Thoracic aorta (tissue), 2 donors: ENCODE data around the gene IGF1R. TPM values are rescaled to one million over a fixed set of nuclear protein-coding genes. Genes with fewer than 3 reads are reported as not detected.

Experiments used
- ATAC-seq: fragments of 150-250 bp; one replicate; pipeline ENCODE4 v1.8.0; 2017; ENCODE audit warnings: low read depth; ENCODE audit not compliant: insufficient number of reproducible peaks, low FRiP score
- DNase-seq: peaks from one replicate; pipeline ENCODE4 v3.0.0-alpha.2; 2020; ENCODE audit warnings: low spot score
- H3K27ac ChIP-seq, 2 donors: fragments of 200-600 bp; sonication (generic); 1 replicate in 1 of 2; 2 replicates in 1 of 2; pipeline ENCODE4 v1.5.1; 2016; ENCODE audit warnings: mild to moderate bottlenecking in 2 of 2, moderate library complexity in 2 of 2
- H3K27me3 ChIP-seq: fragments of 200-600 bp; sonication (generic); replicated peaks from 2 replicates; pipeline ENCODE4 v1.6.0; 2016; ENCODE audit warnings: mild to moderate bottlenecking; ENCODE audit not compliant: insufficient read depth
- H3K36me3 ChIP-seq: fragments of 200-600 bp; sonication (generic); one replicate; pipeline ENCODE4 v1.5.1; 2016
- H3K4me1 ChIP-seq, 2 donors: fragments of 200-600 bp; sonication (generic); 1 replicate in 1 of 2; 2 replicates in 1 of 2; pipeline versions ENCODE4 v1.5.1 to v1.6.0; 2016; ENCODE audit warnings: low read depth in 2 of 2, mild to moderate bottlenecking in 1 of 2; ENCODE audit not compliant: control insufficient read depth in 1 of 2
- H3K4me3 ChIP-seq: fragments of 200-600 bp; sonication (generic); 2 replicates; pipeline ENCODE4 v1.5.1; 2016; ENCODE audit warnings: mild to moderate bottlenecking
- H3K9me3 ChIP-seq: fragments of 200-600 bp; sonication (generic); 2 replicates; pipeline ENCODE4 v1.5.1; 2016
- total RNA-seq, 2 donors: library from RNA; depleted of rRNA; stranded (reverse); fragments of >200 nt; gene quantifications; one replicate each; pipeline versions ENCODE4 v1.1.0 to v1.2.3, GENCODE V29; 2016
- TF ChIP-seq, protein P1 (sequence below): fragments of 200-600 bp; sonication (generic); IDR thresholded peaks from one replicate; pipeline ENCODE4 v1.5.1; 2019; ENCODE audit warnings: antibody characterized with exemption

IGF1R gene
- total RNA-seq, 2 donors from 2014 or later, result 127 to 159 TPM

DNA sequence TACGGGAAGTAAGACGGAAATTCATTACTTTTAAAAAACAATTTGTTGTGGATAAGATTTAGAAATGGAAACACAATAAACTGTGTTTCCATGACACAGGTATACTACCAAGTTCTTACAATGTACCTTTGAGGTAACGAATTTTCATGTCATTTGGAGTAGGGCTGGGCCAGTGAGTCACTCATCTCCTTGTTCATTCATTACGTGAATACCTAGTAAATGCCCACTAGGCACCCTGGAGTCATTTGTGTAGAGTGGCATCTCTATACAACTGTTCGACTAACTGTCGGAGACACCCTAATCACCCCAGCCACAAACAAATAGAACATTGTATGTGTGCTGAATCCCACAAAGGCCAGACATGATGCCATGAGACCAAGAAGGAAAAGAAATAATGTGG is 94.8 kb downstream of the IGF1R start:
- Histone ChIP-seq H3K4me3 (no peak overlapping the region), H3K27me3 (no peaks in the 10 kb centered on the region), H3K36me3 (no peaks in the 10 kb centered on the region), H3K27ac (no peak overlapping the region), H3K4me1 (peaks cover 13 to 70% of the 10 kb centered on the region in 2 donors), H3K9me3 (no peaks in the 10 kb centered on the region)
- ATAC-seq, result no peak
- TF ChIP-seq, protein P1, sequence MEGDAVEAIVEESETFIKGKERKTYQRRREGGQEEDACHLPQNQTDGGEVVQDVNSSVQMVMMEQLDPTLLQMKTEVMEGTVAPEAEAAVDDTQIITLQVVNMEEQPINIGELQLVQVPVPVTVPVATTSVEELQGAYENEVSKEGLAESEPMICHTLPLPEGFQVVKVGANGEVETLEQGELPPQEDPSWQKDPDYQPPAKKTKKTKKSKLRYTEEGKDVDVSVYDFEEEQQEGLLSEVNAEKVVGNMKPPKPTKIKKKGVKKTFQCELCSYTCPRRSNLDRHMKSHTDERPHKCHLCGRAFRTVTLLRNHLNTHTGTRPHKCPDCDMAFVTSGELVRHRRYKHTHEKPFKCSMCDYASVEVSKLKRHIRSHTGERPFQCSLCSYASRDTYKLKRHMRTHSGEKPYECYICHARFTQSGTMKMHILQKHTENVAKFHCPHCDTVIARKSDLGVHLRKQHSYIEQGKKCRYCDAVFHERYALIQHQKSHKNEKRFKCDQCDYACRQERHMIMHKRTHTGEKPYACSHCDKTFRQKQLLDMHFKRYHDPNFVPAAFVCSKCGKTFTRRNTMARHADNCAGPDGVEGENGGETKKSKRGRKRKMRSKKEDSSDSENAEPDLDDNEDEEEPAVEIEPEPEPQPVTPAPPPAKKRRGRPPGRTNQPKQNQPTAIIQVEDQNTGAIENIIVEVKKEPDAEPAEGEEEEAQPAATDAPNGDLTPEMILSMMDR, result no peak
- no peak for DNase-seq

DNA sequence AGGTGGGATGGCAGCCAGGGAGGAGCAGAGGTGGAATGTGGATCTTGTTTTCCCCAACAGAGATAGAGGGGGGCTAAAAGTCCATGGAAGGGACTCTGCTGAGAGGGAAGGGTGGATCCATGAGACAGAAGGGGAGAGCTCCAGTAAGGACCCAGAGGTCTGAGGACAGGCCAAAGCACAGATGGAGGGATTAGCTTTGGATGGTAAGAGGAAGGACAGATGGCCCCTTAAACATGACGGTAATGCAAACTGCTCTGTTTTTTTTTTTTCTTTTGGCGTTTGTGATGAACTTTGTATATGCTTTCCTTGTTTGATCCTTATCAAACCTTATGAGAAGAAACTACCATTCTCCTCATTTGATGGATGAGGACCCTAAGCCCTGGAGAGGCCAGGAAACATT is 96.2 kb downstream of the IGF1R start:
- Histone ChIP-seq H3K4me3 (no peak overlapping the region), H3K27me3 (no peaks in the 10 kb centered on the region), H3K36me3 (no peaks in the 10 kb centered on the region), H3K27ac (no peak overlapping the region), H3K4me1 (peaks cover 18 to 63% of the 10 kb centered on the region in 2 donors), H3K9me3 (no peaks in the 10 kb centered on the region)
- TF ChIP-seq, protein P1, result no peak
- DNase-seq, result no peak
- ATAC-seq, result no peak

DNA sequence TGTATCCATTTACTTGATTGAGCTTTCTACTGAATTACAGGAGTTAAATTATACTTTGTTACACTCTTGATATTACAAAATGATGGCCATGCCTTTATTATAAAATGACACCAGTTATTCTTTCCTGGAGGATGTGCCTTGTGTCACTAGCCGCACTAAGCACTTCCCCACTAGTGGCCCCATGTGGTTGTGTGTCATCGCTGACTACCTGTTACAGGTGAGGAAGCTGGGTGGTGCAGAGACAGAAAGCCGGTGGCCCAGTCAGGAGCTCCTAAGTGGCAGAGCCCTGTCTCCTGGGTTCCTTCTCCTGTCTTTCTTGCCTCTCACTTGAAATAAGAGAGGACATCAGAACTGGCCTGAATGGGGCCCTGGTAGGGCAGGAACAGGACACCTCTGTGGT is 96.8 kb downstream of the IGF1R start:
- H3K9me3 ChIP-seq, result no peaks in the 10 kb centered on the region

DNA sequence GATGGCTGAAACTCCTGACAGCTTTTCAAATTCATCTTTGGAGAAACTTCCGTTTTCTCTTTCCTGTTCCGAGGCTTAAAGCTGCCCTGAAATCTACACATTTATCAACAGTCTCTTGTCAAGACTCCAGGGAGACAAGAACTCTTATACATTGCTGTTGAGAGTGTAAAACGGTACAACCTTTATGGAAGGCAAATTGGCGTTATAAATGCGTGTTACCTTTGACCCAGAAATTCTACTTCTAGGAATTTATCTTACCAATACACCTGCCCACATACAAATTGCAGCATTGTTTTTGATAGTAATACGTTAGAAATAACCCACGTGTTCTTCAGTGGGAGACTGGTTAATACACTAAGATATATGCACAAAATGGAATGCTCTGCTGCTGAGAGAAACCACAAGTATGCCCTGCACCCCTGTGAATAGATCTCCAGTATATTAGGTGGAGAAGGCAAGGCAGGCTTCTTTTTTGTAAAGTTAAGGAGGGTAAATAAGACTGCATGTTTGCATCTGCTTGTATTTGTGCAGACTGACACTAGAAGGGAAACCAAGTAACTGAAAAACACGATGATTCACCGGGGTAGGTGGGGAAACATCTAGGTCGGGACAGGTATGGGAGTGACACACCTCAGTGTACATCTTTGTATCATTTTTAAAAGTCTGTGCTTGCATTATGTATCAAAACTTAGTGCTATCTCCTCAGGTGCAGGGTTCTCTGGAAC is 97.5 kb downstream of the IGF1R start:
- no peaks in the 10 kb centered on the region for H3K9me3 ChIP-seq
- no peak for ATAC-seq
- DNase-seq, result no peak
- H3K27me3 ChIP-seq, result no peaks in the 10 kb centered on the region
- TF ChIP-seq, protein P1, result no peak
- peaks cover 20 to 68% of the 10 kb centered on the region in 2 donors for H3K4me1 ChIP-seq
- no peak overlapping the region for H3K4me3 ChIP-seq
- no peaks in the 10 kb centered on the region for H3K36me3 ChIP-seq
- no peak overlapping the region for H3K27ac ChIP-seq

More for the DNA sequence above, 96.8 kb downstream of the IGF1R start:
- Histone ChIP-seq H3K4me1 (peaks cover 23 to 68% of the 10 kb centered on the region in 2 donors), H3K27ac (no peak overlapping the region), H3K36me3 (no peaks in the 10 kb centered on the region), H3K27me3 (no peaks in the 10 kb centered on the region), H3K4me3 (no peak overlapping the region)
- DNase-seq (no peak), ATAC-seq (no peak)
- TF ChIP-seq, protein P1, result no peak

DNA sequence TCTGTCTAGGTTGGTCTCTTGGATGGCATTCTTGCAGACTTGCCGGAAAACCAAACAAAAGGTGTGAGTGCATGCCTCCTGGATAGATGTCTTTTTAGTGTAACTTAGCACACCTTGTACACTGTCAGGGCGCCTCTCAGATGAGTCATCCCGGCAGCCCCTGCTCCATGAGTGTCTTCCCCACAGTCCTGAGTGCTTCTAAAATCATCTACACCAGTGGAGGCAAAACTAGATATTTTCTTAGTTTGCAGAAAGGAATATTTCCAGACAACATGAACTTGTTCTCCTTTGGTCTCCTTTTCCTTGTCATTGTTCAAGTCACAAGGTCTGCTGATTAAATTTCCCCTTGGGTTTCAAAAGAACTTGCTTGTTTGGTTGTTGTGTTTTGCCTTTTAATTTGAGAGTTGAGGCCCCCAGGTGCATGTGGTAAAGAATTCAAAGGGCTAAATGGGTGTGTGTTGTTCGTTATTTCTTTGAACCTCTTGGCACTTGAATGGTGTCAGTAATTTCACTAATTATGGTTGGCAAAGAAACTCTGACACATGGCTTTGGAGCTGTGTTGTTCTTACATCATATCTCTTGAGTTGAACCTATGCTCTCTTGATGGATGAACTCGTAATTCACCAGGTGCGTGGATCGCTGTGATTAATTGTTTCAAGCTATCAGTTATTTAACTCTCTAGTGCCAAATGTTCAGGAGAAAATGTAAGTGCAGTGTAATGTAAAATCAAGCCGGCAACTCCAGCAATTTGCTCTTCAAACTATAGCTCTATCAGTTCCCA is 98.2 kb downstream of the IGF1R start:
- no peak overlapping the region for H3K4me3 ChIP-seq
- no peak for DNase-seq
- H3K4me1 ChIP-seq, result peaks cover 20 to 66% of the 10 kb centered on the region in 2 donors
- no peaks in the 10 kb centered on the region for H3K36me3 ChIP-seq
- no peaks in the 10 kb centered on the region for H3K27me3 ChIP-seq
- ATAC-seq, result no peak
- TF ChIP-seq, protein P1, result no peak
- no peak overlapping the region for H3K27ac ChIP-seq
- no peaks in the 10 kb centered on the region for H3K9me3 ChIP-seq
